Measurements from ENCODE around the gene POLR1A. TPM values are rescaled to one million over a fixed set of nuclear protein-coding genes. Genes with fewer than 3 reads are reported as not detected.

POLR1A gene
- total RNA-seq, 2 donors from 2014 or later, result 37.9 to 45.5 TPM

DNA sequence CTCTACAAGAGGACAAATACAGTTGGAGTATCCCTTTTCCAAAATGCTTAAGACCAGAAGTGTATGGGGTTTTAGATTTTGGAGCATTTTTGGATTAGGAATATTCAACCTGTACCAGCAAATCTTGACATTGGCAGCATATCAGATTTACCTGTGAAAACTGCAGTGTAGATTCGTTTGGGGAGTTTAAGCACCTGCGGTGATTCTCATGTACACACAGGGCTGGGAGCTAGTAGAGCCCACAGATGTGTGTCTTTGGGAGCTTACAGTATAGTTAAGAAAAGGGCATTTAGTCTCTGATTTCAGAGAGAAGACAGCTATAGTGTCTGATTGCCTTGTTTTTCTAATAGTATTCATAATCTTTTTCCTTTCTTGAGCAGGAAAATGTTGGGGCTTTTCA is 30.5 kb upstream of the POLR1A start:
- H3K36me3 Mint-ChIP-seq (ENCODE audit: low read depth), result peaks cover 92% of the 10 kb centered on the region
- no peak overlapping the region for H3K27ac ChIP-seq (ENCODE audit: low read depth, low read length)
- WGBS, 2 experiments (ENCODE audit: insufficient coverage in 1 of 2, insufficient read length in 1 of 2), result 83 to 94% methylated on average over 2 of the region's 2 CpGs

DNA sequence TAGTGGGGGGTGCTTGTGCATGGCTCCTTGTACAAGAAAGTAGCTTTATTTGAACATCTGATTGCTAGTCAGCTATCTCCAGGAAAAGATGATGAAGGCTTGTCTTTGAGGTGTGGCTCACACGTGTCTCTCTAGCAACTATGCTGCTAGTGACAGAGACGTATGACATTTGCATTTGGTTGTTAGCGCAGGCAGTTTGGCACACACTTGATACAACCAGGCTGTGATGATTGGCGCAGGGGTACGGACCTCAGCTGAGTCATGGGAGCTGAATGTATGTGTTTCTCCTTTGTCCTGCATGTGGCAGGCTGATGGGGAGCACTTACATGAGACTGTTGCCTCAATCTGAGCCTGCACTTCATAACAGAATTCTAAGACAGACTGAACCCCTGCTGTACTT is 30.0 kb upstream of the POLR1A start:
- H3K36me3 ChIP-seq (ENCODE audit: control insufficient read depth, insufficient read depth, low read length), result peaks cover 97% of the 10 kb centered on the region
- TF ChIP-seq, protein P1, sequence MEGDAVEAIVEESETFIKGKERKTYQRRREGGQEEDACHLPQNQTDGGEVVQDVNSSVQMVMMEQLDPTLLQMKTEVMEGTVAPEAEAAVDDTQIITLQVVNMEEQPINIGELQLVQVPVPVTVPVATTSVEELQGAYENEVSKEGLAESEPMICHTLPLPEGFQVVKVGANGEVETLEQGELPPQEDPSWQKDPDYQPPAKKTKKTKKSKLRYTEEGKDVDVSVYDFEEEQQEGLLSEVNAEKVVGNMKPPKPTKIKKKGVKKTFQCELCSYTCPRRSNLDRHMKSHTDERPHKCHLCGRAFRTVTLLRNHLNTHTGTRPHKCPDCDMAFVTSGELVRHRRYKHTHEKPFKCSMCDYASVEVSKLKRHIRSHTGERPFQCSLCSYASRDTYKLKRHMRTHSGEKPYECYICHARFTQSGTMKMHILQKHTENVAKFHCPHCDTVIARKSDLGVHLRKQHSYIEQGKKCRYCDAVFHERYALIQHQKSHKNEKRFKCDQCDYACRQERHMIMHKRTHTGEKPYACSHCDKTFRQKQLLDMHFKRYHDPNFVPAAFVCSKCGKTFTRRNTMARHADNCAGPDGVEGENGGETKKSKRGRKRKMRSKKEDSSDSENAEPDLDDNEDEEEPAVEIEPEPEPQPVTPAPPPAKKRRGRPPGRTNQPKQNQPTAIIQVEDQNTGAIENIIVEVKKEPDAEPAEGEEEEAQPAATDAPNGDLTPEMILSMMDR (conservative IDR thresholded peaks at IDR 0.05), result no peak
- H3K27ac ChIP-seq (ENCODE audit: low read depth, low read length), result no peak overlapping the region
- H3K9me3 ChIP-seq (ENCODE audit: control insufficient read depth, low read length), result no peaks in the 10 kb centered on the region
- peaks cover 92% of the 10 kb centered on the region for H3K36me3 Mint-ChIP-seq (ENCODE audit: low read depth)
- H3K27ac Mint-ChIP-seq, result no peak overlapping the region
- H3K27me3 Mint-ChIP-seq (ENCODE audit: insufficient read depth), result no peaks in the 10 kb centered on the region
- H3K9me3 Mint-ChIP-seq, result no peaks in the 10 kb centered on the region
- no peaks in the 10 kb centered on the region for H3K27me3 ChIP-seq (ENCODE audit: control insufficient read depth, insufficient read depth, low read length, poor library complexity, severe bottlenecking)
- no peak overlapping the region for H3K9ac ChIP-seq (ENCODE audit: extremely low read depth, low read length, poor library complexity, severe bottlenecking)
- no peak overlapping the region for H3K4me3 Mint-ChIP-seq
- H3K4me3 ChIP-seq (ENCODE audit: low read length), result no peak overlapping the region
- no peak for DNase-seq
- H3K4me1 Mint-ChIP-seq, result peaks cover 5% of the 10 kb centered on the region
- H3K4me1 ChIP-seq (ENCODE audit: control insufficient read depth, insufficient read depth, low read length), result no peaks in the 10 kb centered on the region
- 96% methylated on average over 5 of the region's 5 CpGs for WGBS, 2 experiments (ENCODE audit: insufficient coverage in 1 of 2, insufficient read length in 1 of 2)

More for the DNA sequence above, 30.5 kb upstream of the POLR1A start:
- Histone ChIP-seq H3K4me1 (ENCODE audit: control insufficient read depth, insufficient read depth, low read length) (no peaks in the 10 kb centered on the region), H3K9ac (ENCODE audit: extremely low read depth, low read length, poor library complexity, severe bottlenecking) (no peak overlapping the region), H3K27me3 (ENCODE audit: control insufficient read depth, insufficient read depth, low read length, poor library complexity, severe bottlenecking) (no peaks in the 10 kb centered on the region), H3K9me3 (ENCODE audit: control insufficient read depth, low read length) (no peaks in the 10 kb centered on the region), H3K36me3 (ENCODE audit: control insufficient read depth, insufficient read depth, low read length) (peaks cover 97% of the 10 kb centered on the region), H3K4me3 (ENCODE audit: low read length) (no peak overlapping the region)
- Mint-ChIP-seq H3K27ac (no peak overlapping the region), H3K4me1 (peaks cover 5% of the 10 kb centered on the region), H3K9me3 (no peaks in the 10 kb centered on the region), H3K27me3 (ENCODE audit: insufficient read depth) (no peaks in the 10 kb centered on the region), H3K4me3 (no peak overlapping the region)
- no peak for DNase-seq
- TF ChIP-seq, protein P1 (conservative IDR thresholded peaks at IDR 0.05), result no peak

DNA sequence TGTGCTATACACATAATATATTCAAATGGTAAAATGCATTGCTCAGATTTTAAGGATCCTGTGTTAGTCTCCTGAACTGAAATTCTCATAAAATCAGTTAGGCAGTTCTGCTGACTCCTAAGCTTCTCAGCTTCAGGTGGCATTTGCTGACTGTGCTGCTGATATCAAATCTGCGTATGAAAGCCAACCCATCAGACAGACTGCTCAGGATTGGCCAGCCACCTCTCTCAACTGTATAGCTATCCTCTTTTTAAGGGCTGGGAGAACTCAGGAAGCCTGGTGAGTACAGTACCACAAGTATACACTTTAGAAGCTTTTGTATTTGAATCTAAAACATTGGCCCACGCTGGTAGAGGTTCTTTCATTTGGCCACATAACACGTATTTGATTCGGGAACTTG is 29.0 kb upstream of the POLR1A start:
- H3K36me3 Mint-ChIP-seq (ENCODE audit: low read depth), result peaks cover 93% of the 10 kb centered on the region
- WGBS, 2 experiments (ENCODE audit: insufficient coverage in 1 of 2, insufficient read length in 1 of 2), result 96 to 100% methylated on average over 4 of the region's 4 CpGs

More for the DNA sequence above, 29.0 kb upstream of the POLR1A start:
- Histone ChIP-seq H3K4me1 (ENCODE audit: control insufficient read depth, insufficient read depth, low read length) (no peaks in the 10 kb centered on the region), H3K9me3 (ENCODE audit: control insufficient read depth, low read length) (no peaks in the 10 kb centered on the region), H3K27me3 (ENCODE audit: control insufficient read depth, insufficient read depth, low read length, poor library complexity, severe bottlenecking) (no peaks in the 10 kb centered on the region), H3K9ac (ENCODE audit: extremely low read depth, low read length, poor library complexity, severe bottlenecking) (no peak overlapping the region), H3K36me3 (ENCODE audit: control insufficient read depth, insufficient read depth, low read length) (peaks cover 97% of the 10 kb centered on the region), H3K4me3 (ENCODE audit: low read length) (no peak overlapping the region), H3K27ac (ENCODE audit: low read depth, low read length) (no peak overlapping the region)
- H3K4me3 Mint-ChIP-seq, result no peak overlapping the region
- no peak overlapping the region for H3K27ac Mint-ChIP-seq
- TF ChIP-seq, protein P1 (conservative IDR thresholded peaks at IDR 0.05), result no peak
- no peaks in the 10 kb centered on the region for H3K27me3 Mint-ChIP-seq (ENCODE audit: insufficient read depth)
- peaks cover 5% of the 10 kb centered on the region for H3K4me1 Mint-ChIP-seq
- DNase-seq, result no peak
- H3K9me3 Mint-ChIP-seq, result no peaks in the 10 kb centered on the region

All from endodermal cell (in vitro differentiated cells).